GM23248 (cell line): ENCODE data around the gene CDKN2B.

Experiments
- EZH2 ChIP-seq: fragments of 200-600 bp; sonication (generic); IDR thresholded peaks from 2 replicates; pipeline ENCODE4 v1.6.1; 2018; ENCODE audit warnings: antibody characterized with exemption, mild to moderate bottlenecking; ENCODE audit not compliant: insufficient read depth, poor library complexity, severe bottlenecking
- EZH2phosphoT487 ChIP-seq: fragments of 200-600 bp; sonication (generic); IDR thresholded peaks from 2 replicates; pipeline ENCODE4 v1.6.1; 2018; ENCODE audit warnings: antibody characterized with exemption, moderate library complexity, mild to moderate bottlenecking, low read depth; ENCODE audit not compliant: insufficient read depth

DNA sequence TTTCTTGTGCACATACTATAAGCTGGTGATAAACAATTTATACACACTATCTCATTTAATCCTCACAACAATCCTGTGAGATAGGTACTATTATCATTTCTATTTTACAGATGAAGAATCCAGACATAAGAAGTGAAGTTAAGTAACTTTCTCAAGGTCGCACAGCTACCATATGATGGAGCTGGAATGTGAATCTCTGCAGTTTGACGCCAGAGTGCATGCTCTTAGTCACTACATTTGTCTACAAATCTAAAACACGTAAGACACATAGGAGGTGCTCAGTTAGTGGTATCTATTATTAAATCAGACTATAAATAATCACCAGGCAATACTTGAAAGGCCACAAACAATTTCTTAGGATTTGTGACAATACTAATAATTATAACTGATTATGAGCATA, 45.0 kb upstream of the CDKN2B start:
- TF ChIP-seq EZH2, result no peak
- TF ChIP-seq EZH2phosphoT487, result no peak
